Muscle of leg (tissue), 11 donors: Measurements from ENCODE around the gene ZBP1. TPM values are rescaled to one million over a fixed set of nuclear protein-coding genes. Genes with fewer than 3 reads are reported as not detected.
A peak's percentile ranks its signal among the peaks of the same experiment; 100 is the strongest.

Experiments used
- DNase-seq: peaks from one replicate; pipeline ENCODE4 v3.0.0; 2013
- H3K27ac ChIP-seq: one replicate; pipeline ENCODE4 v1.5.1; 2013; ENCODE audit warnings: mild to moderate bottlenecking, low read length, control low read depth
- H3K27me3 ChIP-seq: one replicate; pipeline ENCODE4 v1.6.1; 2013; ENCODE audit warnings: low read length; ENCODE audit not compliant: control insufficient read depth, insufficient read depth
- H3K36me3 ChIP-seq: one replicate; pipeline ENCODE4 v1.6.1; 2013; ENCODE audit warnings: low read length; ENCODE audit not compliant: control insufficient read depth, insufficient read depth
- H3K4me1 ChIP-seq: one replicate; pipeline ENCODE4 v1.6.1; 2013; ENCODE audit warnings: low read length; ENCODE audit not compliant: control insufficient read depth, insufficient read depth
- H3K4me3 ChIP-seq: one replicate; pipeline ENCODE4 v1.5.1; 2013; ENCODE audit warnings: low read length, control low read depth
- H3K9me3 ChIP-seq: replicated peaks from 2 replicates; pipeline ENCODE4 v1.6.1; 2013; ENCODE audit warnings: low read depth, low read length; ENCODE audit not compliant: control insufficient read depth
- WGBS: methylation state at CpG from one replicate; pipeline ENCODE4 v1.1.5; 2013; ENCODE audit warnings: missing lambda C conversion rate; ENCODE audit not compliant: insufficient coverage; 5-methylcytosine and 5-hydroxymethylcytosine counted together
- polyA plus RNA-seq, 8 donors: library from polyadenylated mRNA; unstranded; fragments of 120-200 nt; gene quantifications; one replicate each; pipeline versions ENCODE4 v1.2.1 to v1.2.3, GENCODE V29; 2013; ENCODE audit warnings: inconsistent platforms in 1 of 8, low replicate concordance in 1 of 8; ENCODE audit not compliant: insufficient read length in 8 of 8, insufficient read depth in 1 of 8
- total RNA-seq: library from RNA; stranded (reverse); fragments of 120-200 nt; gene quantifications from one replicate; pipeline ENCODE4 v1.2.4, GENCODE V29; 2013

ZBP1 gene
- total and polyA plus RNA-seq, 9 donors = 0.04 to 0.18 (median 0.11) TPM; not detected in 3

DNA sequence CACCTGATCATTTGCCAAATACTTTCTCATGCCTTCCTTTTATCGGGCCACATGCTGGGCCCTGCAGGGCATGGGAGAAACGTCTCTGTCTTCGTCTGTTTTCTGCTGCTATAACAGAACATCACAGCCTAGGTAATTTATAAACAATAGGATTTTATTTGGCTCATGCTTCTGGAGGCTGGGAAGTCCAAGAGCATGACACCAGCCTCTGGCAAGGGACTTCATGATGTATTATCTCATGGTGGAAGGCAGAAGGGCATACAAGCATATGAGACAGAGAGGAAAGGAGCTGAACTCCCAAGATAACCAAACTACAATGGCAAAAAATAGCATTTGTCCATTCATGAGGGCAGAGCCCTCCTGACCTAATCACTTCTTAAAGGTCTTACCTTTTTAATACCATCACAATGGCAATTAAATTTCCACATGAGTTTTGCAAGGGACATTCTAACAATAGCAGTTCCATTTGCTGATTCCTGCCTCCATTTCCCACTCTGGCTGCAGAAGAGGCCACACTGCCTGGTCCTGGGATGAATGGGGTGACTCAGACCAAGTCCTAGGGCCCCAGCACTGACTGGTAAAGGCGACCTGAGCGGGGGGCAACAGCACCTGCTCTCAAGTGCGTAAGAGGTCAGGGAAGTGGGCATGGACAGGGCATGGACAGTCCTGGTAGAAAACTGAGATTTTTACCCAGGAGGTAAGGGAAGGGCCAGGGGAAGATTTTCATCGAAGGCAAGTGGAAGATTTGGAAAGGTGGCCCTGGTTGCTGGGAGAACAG, 5.1 kb upstream of the ZBP1 start:
- 93% methylated on average over 3 of the region's 7 CpGs for WGBS
- Histone ChIP-seq H3K4me1 (peaks cover 15% of the 10 kb centered on the region), H3K27ac (no peak overlapping the region)

DNA sequence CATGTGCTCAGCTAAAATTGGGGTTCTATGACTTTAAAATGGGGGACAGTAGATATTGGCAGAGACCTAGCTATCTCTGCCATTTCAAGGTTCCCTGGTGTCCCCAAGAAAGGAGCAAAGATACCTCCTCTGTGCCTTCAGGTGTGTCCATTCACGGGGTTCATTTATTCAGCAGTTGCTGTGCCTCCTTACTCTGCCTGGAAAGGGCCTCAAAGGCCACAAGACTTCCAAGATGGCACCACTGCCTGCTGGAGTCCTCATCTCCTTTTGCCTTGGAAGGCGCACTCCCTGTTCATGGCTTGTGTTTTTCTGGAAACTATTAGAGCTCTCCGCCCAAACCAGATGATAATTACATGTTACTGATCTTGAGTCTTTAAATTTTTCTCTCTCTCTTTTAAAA, 3.9 kb upstream of the ZBP1 start:
- no peak overlapping the region for H3K4me3 ChIP-seq
- peaks cover 2% of the 10 kb centered on the region for H3K27me3 ChIP-seq
- peaks cover 23% of the 10 kb centered on the region for H3K4me1 ChIP-seq
- H3K36me3 ChIP-seq = no peaks in the 10 kb centered on the region
- WGBS = 78% methylated on average over 1 of the region's 3 CpGs
- no peak overlapping the region for H3K27ac ChIP-seq
- DNase-seq = no peak
- H3K9me3 ChIP-seq = peaks cover 3% of the 10 kb centered on the region

More for the DNA sequence above, 5.1 kb upstream of the ZBP1 start:
- Histone ChIP-seq H3K27me3 (peaks cover 2% of the 10 kb centered on the region), H3K4me3 (no peak overlapping the region), H3K9me3 (peaks cover 3% of the 10 kb centered on the region), H3K36me3 (no peaks in the 10 kb centered on the region)
- DNase-seq = no peak

DNA sequence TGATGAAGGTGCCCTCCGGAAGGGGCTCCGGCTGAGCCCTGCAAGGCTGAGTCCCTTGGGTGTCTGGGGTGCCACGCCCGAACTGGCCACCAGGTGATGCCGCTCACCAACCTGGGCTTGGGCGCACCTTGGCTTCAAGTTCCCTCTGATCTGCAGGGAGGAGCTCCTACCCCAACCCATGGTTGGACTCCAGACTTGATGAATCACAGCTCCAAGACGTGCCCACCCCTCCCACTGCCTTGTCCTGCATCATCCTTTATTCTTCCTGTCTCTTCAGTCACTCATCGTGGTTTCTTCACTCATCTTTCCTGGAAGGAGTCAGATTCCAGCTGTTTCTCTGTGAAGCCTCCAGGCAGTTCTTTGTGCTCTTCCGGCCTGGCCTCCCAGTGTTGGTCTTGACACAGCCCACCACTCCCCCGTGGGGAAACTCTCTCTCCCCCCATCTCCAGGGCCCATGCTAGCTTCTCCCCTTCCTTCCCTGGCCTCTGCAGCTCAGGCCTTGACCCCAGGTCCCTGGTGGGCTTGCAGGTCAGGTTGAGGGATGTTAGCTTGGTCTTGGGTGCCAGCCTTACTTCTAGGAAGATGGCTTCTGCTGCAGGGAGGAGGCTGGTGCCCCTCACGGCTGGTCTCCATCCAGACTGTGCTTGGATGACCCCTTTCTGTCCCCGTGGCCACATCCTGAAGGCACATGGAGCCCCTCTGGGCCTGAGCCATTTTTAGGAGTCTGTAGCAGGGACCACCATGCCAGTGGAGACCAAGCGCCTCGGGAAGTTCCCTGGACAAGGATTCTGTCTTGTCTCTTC, 2.6 kb upstream of the ZBP1 start:
- H3K9me3 ChIP-seq = peaks cover 3% of the 10 kb centered on the region
- 54% methylated on average over 13 of the region's 14 CpGs for WGBS
- no peak for DNase-seq
- peaks cover 21% of the 10 kb centered on the region for H3K4me1 ChIP-seq
- H3K27me3 ChIP-seq = peaks cover 2% of the 10 kb centered on the region
- H3K4me3 ChIP-seq = no peak overlapping the region
- no peaks in the 10 kb centered on the region for H3K36me3 ChIP-seq
- H3K27ac ChIP-seq = no peak overlapping the region

DNA sequence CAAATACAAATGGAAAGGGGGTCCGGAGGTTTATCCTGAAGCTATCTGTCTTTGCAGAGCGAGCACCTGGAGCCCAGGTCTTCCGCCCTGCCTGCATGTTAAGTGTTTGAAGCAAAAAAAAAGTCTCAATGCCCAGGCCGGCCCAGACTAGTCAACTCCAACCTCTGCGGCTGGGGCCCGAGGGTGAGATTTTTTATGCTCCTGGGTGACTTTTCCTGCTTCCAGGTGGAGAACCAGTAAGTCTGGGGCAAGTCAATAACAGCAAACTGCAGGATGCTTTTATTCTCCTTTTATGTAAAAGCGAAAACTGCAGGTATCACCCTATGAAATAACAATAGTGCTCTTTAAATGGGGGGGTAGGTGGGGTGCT, 2.0 kb upstream of the ZBP1 start:
- WGBS = 70% methylated on average over 3 of the region's 7 CpGs

DNA sequence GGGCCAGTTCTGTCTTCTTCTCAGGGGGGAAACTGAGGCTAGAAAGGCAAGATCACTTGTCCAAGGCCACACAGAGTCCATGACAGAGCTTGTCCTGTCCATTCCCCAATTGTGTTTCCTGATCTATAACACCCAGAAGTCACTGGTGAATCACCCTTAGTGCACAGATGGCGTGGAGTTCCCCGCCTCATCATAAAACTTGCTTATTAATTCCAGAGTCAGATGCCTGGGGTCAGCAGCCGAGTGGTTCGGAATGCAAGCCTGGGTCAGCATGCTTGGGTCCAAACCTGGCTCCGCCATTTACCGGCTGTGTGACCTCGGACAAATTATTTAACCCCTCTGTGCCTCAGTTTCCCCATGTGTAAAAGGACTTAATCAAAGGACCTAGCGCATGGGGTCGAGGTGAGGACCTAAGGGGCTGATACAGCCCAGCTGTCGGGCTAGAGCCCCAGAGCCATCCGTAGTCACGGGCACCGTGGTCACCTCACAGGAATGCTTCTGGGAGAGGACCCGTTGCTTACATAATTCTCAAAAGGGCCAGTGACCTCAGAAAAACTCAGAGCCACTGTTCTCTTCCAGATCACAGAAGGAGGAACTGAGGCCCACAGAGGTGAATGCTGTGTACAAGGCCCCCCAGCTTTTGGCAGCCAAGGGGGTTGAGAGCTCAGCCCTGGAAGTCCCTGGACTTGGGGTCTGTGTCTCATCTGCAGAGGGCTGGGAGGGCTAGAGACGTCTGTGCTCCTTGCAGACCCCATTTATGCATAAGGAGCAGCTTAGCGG, 1.4 kb upstream of the ZBP1 start:
- Histone ChIP-seq H3K27me3 (peaks cover 4% of the 10 kb centered on the region), H3K27ac (no peak overlapping the region), H3K4me1 (peaks cover 13% of the 10 kb centered on the region), H3K4me3 (no peak overlapping the region), H3K36me3 (no peaks in the 10 kb centered on the region), H3K9me3 (peaks cover 3% of the 10 kb centered on the region)
- no peak for DNase-seq
- 89% methylated on average over 13 of the region's 16 CpGs for WGBS

More for the DNA sequence above, 2.0 kb upstream of the ZBP1 start:
- Histone ChIP-seq H3K27ac (no peak overlapping the region), H3K9me3 (peaks cover 3% of the 10 kb centered on the region), H3K27me3 (peaks cover 4% of the 10 kb centered on the region), H3K36me3 (no peaks in the 10 kb centered on the region), H3K4me3 (no peak overlapping the region), H3K4me1 (peaks cover 15% of the 10 kb centered on the region)
- no peak for DNase-seq

DNA sequence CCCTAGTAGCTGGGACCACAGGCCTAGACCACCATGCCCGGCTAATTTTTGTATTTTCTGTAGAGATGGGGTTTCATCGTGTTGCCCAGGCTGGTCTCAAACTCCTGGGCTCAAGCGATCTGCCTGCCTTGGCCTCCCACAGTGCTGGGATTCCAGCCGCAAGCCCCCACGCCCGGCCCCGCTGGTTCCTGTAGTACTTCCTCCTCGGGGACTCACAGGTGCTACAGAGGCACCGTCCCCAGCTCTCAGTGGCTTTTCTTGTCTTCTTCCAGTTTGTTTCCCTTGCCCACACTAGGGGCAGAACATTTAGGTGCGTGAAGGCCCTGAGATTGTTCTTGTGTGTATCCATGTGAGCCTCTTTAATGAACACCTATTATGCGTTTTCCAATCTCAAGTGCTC, 773 bp upstream of the ZBP1 start:
- no peak overlapping the region for H3K27ac ChIP-seq

DNA sequence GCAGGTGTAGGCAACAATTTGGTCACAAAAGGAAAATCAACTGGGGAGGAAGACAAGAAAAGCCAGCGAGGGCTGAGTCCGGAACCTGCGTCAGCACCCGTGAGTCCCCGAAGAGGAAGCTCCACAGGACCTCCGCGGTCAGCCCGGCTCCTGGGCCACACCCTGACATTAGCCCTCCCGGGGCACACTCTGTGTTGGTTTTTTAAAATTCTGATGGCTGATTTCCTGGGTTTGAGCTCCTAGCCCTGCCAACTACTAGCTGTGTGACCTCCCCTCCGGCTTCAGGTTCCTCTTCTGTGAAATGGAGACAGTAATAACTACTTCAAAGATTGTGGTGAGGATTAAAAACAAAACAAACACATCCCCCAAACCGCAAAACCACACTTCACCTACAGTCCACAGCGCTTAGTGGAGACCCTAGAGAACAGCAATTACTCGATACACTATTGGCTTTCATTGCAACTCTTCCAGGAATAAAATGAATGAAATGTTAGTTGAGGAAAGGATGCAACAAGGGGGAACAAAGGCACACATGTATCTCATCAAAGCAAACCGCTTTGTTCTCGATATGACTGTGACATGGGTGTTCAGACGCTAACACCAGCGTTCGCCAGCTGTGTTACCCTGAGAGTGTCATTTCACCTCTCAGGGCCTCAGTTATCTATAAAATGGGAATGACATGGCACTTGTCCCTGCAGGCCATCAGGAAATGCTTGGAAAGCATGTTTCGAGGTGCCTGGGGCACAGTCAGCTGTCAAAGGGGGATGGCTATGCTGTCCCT, 985 bp downstream of the ZBP1 start:
- Histone ChIP-seq H3K4me3 (no peak overlapping the region), H3K27me3 (peaks cover 7% of the 10 kb centered on the region)

More for the DNA sequence above, 773 bp upstream of the ZBP1 start:
- Histone ChIP-seq H3K27me3 (peaks cover 7% of the 10 kb centered on the region), H3K4me3 (no peak overlapping the region), H3K36me3 (no peaks in the 10 kb centered on the region), H3K4me1 (peaks cover 13% of the 10 kb centered on the region), H3K9me3 (peaks cover 3% of the 10 kb centered on the region)
- WGBS = 74% methylated on average over 6 of the region's 11 CpGs
- no peak for DNase-seq

DNA sequence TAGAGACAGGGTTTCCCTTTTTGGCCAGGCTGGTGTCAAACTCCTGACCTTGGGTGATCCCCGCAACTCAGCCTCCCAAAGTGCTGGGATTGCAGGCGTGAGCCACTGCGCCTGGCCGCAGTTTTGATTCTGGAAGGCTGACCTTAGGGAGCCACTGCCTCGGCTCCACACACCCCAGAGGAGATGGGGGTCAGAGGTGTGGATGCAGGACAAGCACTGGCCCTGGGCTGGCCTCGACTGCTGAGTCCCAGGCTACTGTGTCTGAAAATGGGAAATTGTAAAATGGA, 1.5 kb downstream of the ZBP1 start:
- Histone ChIP-seq H3K4me1 (peaks cover 13% of the 10 kb centered on the region), H3K36me3 (no peaks in the 10 kb centered on the region), H3K27ac (peak overlapping the region; percentile 13), H3K27me3 (peaks cover 7% of the 10 kb centered on the region), H3K4me3 (no peak overlapping the region), H3K9me3 (peaks cover under 1% of the 10 kb centered on the region)
- no peak for DNase-seq
- WGBS = 68% methylated on average over 4 of the region's 6 CpGs

More for the DNA sequence above, 985 bp downstream of the ZBP1 start:
- Histone ChIP-seq H3K9me3 (peaks cover 3% of the 10 kb centered on the region), H3K27ac (peak overlapping the region; percentile 13), H3K4me1 (peaks cover 13% of the 10 kb centered on the region), H3K36me3 (no peaks in the 10 kb centered on the region)
- peak; percentile 28 for DNase-seq
- WGBS = 55% methylated on average over 11 of the region's 19 CpGs

DNA sequence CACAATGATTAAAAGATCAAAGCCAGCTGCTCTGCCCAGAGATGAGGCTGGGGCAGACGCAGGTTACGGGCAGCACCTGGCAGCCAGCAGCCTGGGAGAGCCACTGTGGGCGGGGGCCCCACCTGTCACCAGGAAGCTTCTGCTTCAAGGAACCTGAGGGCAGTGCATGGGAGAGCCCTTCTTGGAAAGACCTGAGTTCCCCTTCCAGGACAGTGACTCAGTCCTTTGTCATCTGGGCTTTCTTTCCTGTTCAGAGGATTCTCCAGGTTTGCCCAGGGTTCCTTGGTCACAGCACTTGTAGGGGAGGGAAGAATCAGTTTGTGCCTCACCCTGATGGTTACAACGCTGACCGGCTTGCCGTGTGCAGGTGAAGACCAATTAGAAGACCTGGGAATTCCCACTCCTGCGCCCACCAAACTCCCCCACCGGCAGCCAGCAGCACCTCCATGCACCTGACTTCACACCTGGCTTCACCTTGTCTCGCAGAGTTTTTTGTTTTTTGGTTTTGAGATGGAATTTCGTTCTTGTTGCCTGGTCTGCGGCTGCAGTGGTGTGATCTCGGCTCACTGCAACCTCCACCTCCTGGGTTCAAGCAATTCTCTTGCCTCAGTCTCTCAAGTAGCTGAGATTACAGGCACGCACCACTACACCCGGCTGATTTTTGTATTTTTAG, 2.0 kb downstream of the ZBP1 start:
- H3K9me3 ChIP-seq = no peaks in the 10 kb centered on the region
- H3K27me3 ChIP-seq = peaks cover 7% of the 10 kb centered on the region
- no peak overlapping the region for H3K27ac ChIP-seq
- 64% methylated on average over 6 of the region's 14 CpGs for WGBS
- DNase-seq = no peak
- H3K4me3 ChIP-seq = no peak overlapping the region
- H3K36me3 ChIP-seq = no peaks in the 10 kb centered on the region
- H3K4me1 ChIP-seq = peaks cover 13% of the 10 kb centered on the region
